ENCODE results near the gene BEX1.
"Not testable (repeated sequence)": the region's sequence is repeated elsewhere in the genome, so short reads cannot be mapped to it uniquely, and the experiment has no call there.

BEX1 gene

DNA sequence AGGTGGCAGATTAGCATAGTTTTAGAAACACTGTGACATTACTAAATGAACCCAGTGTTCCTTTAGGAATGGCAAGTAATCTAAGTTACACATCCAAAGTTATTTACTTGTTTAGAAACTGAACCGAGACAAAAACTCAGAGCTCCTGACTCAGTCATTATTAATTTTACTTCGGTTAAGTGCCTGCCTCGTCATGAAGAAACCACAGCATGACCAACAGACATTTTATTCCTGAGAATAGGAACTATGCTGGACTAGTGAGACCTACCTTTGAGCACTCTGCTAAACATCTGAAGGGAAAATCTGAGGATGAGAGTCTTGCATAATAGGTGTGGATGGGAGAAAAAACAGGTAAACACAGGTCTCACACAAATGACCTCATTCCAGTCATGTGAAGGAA is 2.5 kb downstream of the BEX1 start:
- Mint-ChIP-seq H3K27me3 (peaks cover 23 to 28% of the 10 kb centered on the region in 2 donors), H3K27ac (no peak overlapping the region), H3K36me3 (no peaks in the 10 kb centered on the region), H3K9me3 (no peaks in the 10 kb centered on the region), H3K4me3 (no peak overlapping the region), H3K4me1 (peaks cover 2 to 14% of the 10 kb centered on the region in 2 donors)
- DNase-seq (no peak), ATAC-seq (replicated peaks) (no peak)

DNA sequence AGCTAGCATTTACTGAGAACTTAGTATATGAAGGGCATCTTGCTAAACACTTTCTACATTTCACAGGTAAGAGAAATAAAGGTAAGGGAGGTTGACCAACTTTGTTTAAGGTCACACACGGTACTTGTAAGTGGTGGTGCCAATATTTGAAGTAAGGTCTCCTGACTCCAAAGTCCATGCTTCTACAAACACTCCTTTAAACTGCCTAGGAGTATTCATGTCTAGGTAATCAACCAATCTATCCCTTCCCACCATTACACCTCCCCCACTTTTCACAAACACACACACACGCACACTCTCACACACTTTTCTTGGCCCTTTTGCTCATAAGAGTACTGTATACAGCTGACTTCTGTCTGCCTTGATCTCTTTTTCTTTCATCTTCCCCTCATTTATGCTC is 7.1 kb downstream of the BEX1 start:
- DNase-seq (no peak), ATAC-seq (replicated peaks) (no peak)
- Mint-ChIP-seq H3K9me3 (no peaks in the 10 kb centered on the region), H3K27ac (no peak overlapping the region), H3K36me3 (no peaks in the 10 kb centered on the region), H3K4me1 (no peaks in the 10 kb centered on the region), H3K27me3 (peaks cover 0 to 5% of the 10 kb centered on the region in 2 donors), H3K4me3 (no peak overlapping the region)

DNA sequence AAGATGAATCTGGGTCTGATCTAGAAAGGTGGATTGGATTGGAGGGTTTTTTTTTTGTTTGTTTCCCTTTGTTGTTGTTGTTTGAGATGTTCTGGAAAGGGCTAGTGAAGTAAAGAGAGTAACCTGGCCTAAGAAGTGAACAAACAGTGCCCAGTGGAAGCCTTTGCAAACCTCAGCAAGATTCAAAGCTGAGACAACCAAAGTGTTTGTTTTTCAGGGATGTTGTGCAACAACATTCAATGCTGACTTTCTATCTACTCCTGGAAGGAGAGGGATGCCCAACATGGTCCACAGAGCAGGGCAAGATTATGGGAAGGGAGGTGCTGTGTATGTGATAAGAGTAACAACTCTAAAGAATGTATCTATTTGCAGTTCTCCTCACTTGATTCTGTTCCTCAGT is 11.3 kb downstream of the BEX1 start:
- no peaks in the 10 kb centered on the region for H3K9me3 Mint-ChIP-seq
- DNase-seq (no peak), ATAC-seq (replicated peaks) (no peak)
- H3K4me3 Mint-ChIP-seq = no peak overlapping the region
- H3K27ac Mint-ChIP-seq = no peak overlapping the region
- H3K4me1 Mint-ChIP-seq = no peaks in the 10 kb centered on the region
- H3K36me3 Mint-ChIP-seq = no peaks in the 10 kb centered on the region
- peaks cover 0 to 13% of the 10 kb centered on the region in 2 donors for H3K27me3 Mint-ChIP-seq

DNA sequence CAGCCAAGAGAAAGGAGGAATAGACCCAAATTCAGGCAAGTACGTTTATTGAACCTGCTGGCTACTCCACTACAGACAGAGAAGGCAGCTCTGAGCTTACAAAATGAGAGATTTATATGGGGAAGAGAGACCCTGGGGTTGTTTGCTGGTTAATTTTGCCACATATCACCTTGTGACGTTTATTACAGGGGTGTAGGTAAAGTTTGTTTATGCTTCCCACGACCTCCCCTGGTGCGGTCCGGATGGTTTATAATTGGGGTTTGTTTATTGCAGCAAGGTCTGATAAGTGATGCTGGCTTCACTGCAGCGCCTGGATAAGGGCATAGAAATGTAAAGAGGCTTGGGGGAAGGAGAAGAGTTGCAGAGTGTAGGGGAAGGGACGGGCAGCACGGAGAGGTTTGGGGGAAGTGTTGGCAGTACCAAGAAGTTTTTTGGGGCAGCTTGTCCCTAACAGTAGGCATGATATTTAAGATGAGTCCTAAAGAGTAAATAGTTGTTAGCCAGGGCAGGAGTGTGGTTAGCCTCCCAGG is 12.6 kb downstream of the BEX1 start:
- DNase-seq = no peak
- H3K4me3 Mint-ChIP-seq = no peak overlapping the region
- H3K36me3 Mint-ChIP-seq = no peaks in the 10 kb centered on the region
- H3K27me3 Mint-ChIP-seq = peaks cover 0 to 9% of the 10 kb centered on the region in 2 donors
- no peaks in the 10 kb centered on the region for H3K4me1 Mint-ChIP-seq
- H3K27ac Mint-ChIP-seq = no peak overlapping the region
- no peak for ATAC-seq (replicated peaks)
- peaks cover 1 to 5% of the 10 kb centered on the region in 2 donors for H3K9me3 Mint-ChIP-seq

DNA sequence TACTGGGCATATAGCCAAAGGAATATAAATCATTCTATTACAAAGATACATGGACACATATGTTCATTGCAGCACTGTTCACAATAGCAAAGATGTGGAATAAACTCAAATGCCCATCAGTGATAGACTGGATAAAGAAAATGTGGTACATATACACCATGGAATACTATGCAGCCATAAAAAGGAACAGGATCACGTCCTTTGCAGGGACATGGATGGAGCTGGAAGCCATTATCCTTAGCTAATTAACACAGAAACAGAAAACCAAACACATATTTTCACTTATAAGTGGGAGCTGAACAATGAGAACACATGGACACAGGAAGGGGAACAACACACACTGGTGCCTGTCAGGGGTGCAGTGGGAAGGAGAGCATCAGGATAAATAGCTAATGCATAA is 30.6 kb downstream of the BEX1 start:
- DNase-seq; ATAC-seq (replicated peaks); H3K27ac Mint-ChIP-seq; H3K27me3 Mint-ChIP-seq; H3K4me3 Mint-ChIP-seq; H3K36me3 Mint-ChIP-seq; H3K9me3 Mint-ChIP-seq; H3K4me1 Mint-ChIP-seq: not testable (repeated sequence)

DNA sequence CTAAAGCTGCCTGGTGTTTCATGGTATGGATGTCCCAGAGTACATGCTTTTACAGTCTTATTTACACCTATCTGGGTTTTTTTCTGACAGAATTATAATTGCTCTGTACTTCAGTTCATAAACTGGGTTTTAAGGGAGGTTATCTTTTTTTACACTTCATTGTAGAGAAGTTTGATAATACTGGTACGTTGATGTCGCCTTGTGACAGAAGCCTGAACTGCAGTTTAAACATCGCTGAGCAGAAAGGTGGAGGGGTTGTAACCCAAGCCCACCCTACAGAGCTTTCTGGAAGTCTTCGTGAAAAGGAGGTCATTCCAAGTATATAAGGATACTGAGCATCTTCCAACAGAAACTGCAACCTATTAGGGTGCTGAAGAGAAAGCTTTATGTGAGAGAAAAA is 46.4 kb downstream of the BEX1 start:
- no peak for ATAC-seq (replicated peaks)
- no peak for DNase-seq
- Mint-ChIP-seq H3K4me3 (no peak overlapping the region), H3K27me3 (peaks cover 5 to 6% of the 10 kb centered on the region in 2 donors), H3K27ac (no peak overlapping the region), H3K36me3 (no peaks in the 10 kb centered on the region), H3K4me1 (no peaks in the 10 kb centered on the region), H3K9me3 (no peaks in the 10 kb centered on the region)

DNA sequence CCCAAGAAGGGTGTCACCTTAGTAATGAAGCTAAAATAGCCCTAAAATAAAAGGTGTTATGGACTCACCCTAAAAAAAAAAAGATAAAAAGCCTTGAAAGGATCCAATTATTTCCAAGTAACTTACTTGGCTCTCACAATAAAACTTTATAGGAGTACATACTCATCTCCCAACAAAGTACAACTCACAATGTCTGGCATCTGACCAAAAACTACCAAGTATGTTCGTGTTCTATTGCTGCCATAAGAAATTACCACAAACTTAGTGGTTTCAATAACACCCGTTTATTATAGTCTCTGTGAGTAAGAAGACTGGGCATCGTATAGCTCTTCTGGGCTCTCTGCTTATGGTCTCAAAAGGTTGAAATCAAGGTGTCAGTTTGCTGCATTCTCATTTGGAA is 51.0 kb downstream of the BEX1 start:
- DNase-seq (no peak), ATAC-seq (replicated peaks) (no peak)
- Mint-ChIP-seq H3K4me1 (no peaks in the 10 kb centered on the region), H3K36me3 (no peaks in the 10 kb centered on the region), H3K4me3 (no peak overlapping the region), H3K27ac (no peak overlapping the region), H3K9me3 (no peaks in the 10 kb centered on the region), H3K27me3 (peaks cover 0 to 3% of the 10 kb centered on the region in 2 donors)

Data from stimulated activated naive B cell treated with anti-CD40 and anti-IgM and Interleukin-4, amounts not matched to agents 10 μg/mL and 1 μg/mL and 100 μg/mL, for 72 hours (primary cell).